GM19043 (cell line): ENCODE results near the gene TAGAP.

Experiments
- ATAC-seq: cut with Tn5 transposase; IDR thresholded peaks from one replicate; pipeline ENCODE4 v1.9.1; 2021; ENCODE audit warnings: low read depth; ENCODE audit not compliant: unreplicated experiment

The TAGAP gene

GRCh38 chr6:159044899-159045727 is at the start of gene TAGAP:
Gene TAGAP (minus strand): TSS chr6:159044991. CDS start chr6:159044146, 845 bp downstream.
- peak; percentile 79 for ATAC-seq

- ATAC-seq: no peak
These were observed 49.0 kb upstream of the TAGAP start for GRCh38 chr6:159093609-159094443.

DNA sequence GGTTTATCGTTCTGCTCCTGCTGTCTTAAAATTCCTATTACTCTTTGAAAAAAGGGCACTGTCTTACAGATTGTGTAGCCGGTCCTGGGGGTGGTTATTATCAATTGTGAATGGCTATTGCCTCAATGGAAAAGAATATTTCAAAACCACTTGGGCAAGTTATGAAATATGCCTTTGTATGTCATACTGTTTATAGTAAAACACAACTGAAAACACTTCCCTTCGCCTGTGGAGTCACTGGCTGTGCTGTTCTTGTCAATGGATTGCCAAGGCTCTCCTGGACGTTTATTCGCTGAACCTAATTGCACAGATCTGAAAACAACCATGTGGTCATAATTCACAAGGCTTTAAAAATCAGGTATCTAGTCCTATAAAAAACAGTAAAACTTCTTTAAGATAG is 47.8 kb upstream of the TAGAP start:
- ATAC-seq: no peak

GRCh38 chr6:159090530-159091480 is 46.0 kb upstream of the TAGAP start:
- no peak for ATAC-seq

GRCh38 chr6:159089909-159090308 is 45.1 kb upstream of the TAGAP start:
- ATAC-seq: no peak

GRCh38 chr6:159089443-159089842 is 44.7 kb upstream of the TAGAP start:
- no peak for ATAC-seq

DNA sequence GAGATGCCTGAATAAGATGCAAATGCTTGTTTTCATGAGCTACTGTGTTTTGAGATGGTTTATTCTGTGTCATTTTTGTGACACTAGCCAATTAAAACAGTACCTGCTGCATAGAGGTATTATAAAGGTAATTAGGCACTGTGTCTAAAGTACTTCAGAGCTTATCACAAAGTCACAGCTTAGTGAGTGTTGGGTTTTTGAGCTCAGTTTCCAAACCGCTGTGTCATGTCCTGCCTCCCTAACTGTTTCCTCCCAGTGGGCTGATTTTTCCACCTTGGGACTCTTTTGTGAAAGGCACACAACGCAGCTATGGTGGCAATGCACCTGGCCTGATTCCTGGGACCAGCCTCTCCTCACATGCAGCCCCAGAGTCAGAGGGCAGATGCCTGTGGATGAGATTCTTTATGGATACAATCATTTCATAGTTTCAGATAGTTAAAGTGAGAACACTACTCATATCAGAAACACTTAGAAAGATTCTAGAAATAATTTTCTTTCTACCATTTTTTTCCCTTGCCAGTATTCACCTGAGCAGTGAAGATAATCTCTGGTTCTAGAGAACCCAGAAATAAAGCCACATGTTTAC is 41.3 kb upstream of the TAGAP start:
- no peak for ATAC-seq

GRCh38 chr6:159085396-159085895 is 40.7 kb upstream of the TAGAP start:
- ATAC-seq: no peak

DNA sequence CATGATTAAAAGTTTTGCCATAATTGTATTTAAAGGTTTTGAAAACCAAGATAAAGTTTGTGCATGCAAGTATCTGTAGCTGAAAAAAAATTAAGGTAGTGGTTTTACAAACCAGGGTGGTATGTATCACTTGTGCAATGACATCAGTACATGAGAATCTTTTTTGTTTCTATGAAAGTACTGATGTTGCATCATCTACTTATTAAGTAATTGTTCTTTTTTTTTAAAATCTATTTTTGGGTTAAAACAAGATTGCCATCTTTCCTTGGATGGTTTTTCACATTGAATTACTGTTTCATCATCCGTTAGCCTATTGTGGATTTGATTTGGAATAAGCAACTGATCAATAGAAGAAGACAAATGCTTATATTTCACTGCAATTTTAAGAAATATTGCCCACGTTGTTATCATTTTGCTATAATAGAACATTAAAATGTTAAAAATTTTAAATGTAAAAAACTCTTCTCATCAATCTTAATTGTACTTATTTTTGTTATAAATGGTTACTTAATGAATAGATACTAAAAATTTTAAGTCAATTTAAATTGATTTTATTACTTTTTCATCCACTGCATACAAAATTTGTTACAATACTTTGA is 39.8 kb upstream of the TAGAP start:
- ATAC-seq: no peak

- no peak for ATAC-seq
These were observed 38.4 kb upstream of the TAGAP start for GRCh38 chr6:159083146-159083545.

GRCh38 chr6:159082039-159082815 is 37.4 kb upstream of the TAGAP start:
- ATAC-seq: no peak

DNA sequence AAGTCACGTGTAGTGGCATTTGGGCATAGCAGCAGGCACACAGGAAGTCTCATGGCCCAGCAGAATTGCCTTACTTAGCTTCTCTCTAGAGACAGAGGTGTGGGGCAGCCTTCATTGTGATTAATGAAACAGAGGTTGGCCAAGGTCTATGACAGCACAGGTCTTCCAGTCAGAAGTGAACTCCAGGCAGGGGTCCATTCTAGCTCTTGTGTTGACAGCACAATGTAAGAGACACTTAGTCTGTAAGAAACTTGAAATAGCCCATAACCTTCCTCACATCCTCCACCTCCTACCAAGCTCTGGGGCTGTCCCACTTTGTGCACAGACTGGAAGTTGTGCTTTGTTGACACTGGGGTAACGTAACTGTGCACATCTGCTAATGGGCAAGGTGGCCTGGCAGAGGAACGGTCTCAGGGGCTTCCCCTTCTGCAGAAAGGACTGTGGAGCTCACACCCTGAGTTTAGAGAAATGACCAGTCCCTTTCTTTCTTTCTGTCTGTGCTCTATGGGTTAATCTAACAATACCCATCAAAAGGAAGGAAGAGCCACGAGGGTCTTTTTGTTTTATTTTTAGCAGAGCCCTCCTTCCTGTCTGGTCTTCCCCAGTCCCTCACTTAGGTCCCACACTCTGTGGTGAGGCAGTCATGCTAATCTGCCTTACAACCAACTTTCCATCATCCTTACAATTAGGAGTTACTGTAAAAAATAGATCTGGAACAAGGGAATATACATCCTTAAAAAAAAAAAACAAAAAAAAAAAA is 35.6 kb upstream of the TAGAP start:
- no peak for ATAC-seq

DNA sequence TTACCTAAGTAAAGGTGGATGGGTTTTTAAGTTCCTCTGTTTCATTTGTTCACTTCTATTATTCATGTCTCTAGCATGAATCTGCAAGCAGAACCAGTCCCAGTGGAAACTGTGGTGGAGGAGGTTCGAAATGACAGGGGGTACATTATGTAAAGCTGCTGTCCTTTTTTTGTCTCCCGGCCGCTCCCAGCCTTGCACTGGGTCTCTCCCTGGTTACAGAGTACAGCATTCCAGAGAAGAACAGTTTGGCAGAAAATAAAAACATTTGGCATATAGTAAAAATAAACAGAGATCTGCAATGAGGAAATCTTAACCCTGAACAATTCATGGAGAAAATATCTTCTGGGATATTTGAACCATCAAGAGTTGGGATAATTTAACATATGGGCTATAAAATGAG is 34.6 kb upstream of the TAGAP start:
- no peak for ATAC-seq

GRCh38 chr6:159077123-159077522 is 32.3 kb upstream of the TAGAP start:
- no peak for ATAC-seq

DNA sequence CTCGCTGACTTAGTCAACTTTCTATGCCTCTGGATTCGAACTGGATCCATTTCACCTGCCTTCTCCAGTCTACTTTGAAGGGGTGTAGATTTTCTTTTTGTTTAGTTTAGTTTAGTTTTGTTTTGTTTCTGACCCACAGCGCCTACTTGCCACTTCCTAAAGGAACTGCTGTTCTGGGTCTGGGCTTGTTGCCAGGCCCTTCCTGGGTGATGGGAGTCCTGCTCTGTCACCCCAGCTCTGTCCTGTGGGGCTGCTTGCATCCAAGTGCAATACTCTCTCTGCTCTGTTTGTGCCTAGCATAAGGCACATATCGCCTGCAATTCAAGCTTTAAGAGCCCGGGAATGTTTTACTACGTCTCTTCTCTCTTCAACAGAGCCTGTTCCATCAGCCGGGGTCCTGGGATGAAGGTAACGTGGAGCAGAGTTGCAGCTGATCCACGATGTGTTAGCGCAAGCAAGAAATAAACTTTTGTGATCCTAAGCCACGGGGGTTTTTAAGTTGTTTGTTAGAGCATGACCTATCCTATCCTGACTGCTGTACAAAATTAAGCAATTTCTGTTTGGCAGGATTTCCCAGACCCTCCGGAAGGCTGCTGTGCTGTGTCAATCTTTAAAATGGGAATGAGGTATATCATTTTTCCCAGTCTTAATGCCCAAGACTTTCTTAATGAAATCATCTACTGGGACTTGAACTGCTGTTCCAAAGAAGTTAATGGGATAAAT is 30.9 kb upstream of the TAGAP start:
- no peak for ATAC-seq

DNA sequence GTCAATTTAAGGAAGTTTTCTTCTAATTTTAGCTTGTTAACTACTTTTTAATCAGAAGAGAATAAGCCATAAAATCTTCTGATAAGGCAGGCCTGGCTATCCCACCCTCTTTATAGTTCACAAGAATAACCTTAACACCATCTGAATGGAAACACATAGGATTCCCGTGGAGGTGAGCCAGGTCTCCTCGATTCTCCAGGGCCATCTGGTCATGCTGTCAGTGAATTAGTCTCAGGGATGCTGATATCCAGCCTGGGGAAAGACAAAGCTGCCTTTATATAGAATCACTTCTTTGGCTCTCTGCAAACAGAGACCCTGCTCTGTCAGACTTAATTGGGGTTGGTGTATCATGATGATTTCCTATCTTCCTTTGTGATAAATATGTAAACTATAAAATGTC is 30.1 kb upstream of the TAGAP start:
- ATAC-seq: no peak

DNA sequence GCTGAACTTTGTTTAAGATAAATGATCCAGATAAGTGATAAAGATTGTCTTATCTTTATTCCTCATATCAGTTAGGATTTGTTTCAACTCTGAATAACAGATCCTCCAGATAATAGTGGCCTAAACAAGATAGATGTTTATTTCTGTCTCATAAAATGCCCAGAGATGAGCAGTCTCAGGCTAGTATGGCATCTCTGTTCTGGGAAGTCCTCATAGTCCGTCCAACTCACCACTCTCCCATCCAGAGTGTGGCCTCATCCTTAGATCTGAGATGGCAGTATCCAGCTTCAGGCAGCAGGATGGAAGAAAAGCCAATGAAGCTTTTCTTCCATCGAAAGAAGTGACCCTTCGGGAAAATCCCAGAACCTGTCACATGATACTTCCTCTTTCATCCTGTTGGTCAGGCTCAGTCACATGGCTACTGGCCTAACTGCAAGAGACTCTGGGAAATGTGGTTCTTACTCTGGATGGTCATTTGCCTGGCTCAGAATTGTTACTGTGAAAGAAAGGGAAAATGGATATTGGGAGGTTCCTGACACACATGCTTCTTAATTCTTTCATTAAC is 29.4 kb upstream of the TAGAP start:
- ATAC-seq: no peak
